OCI-LY7 (cell line): Measurements from ENCODE around the gene DDX28. TPM values are rescaled to one million over a fixed set of nuclear protein-coding genes. Genes with fewer than 3 reads are reported as not detected.

Experiments
- BruUV-seq: library from RNA; stranded (reverse); fragments of 400-500 nt; replicated peaks from 2 replicates; lab custom pipeline; 2021; lab: Mats Ljungman, UMichigan
- CTCF ChIA-PET: fragments of 300-600 bp; sonication (Branson Sonifier 250); formaldehyde crosslinking; loops from one replicate; lab custom pipeline; 2022; ENCODE audit warnings: antibody characterized with exemption; ENCODE audit not compliant: unreplicated experiment; lab: Charles Lee
- POLR2A ChIA-PET: fragments of 300-600 bp; sonication (Branson Sonifier 250); formaldehyde crosslinking; loops from one replicate; lab custom pipeline; 2022; ENCODE audit warnings: antibody characterized with exemption; lab: Charles Lee
- DNase-seq: peaks from one replicate; pipeline ENCODE4 v3.0.0-alpha.2; 2015; ENCODE audit warnings: low spot score
- H2AFZ ChIP-seq: fragments of 200-600 bp; sonication (generic), shearing (Covaris generic); 2 replicates; pipeline ENCODE4 v1.6.1; 2014; ENCODE audit warnings: mild to moderate bottlenecking, antibody characterized with exemption, low read length, moderate library complexity
- H3K27ac ChIP-seq: fragments of 200-600 bp; sonication (generic); 2 replicates; pipeline ENCODE4 v1.5.1; 2014; ENCODE audit warnings: mixed run types, low read depth, mild to moderate bottlenecking, moderate library complexity, low read length, inconsistent platforms; ENCODE audit not compliant: poor library complexity, severe bottlenecking
- H3K36me3 ChIP-seq: fragments of 200-600 bp; sonication (generic); 2 replicates; pipeline ENCODE4 v1.6.1; 2014; ENCODE audit warnings: mild to moderate bottlenecking, antibody characterized with exemption, low read length, moderate library complexity, mixed read lengths; ENCODE audit not compliant: insufficient read depth
- H3K4me1 ChIP-seq: fragments of 200-600 bp; sonication (generic); 2 replicates; pipeline ENCODE4 v1.5.1; 2014; ENCODE audit warnings: mild to moderate bottlenecking, low read length; ENCODE audit not compliant: insufficient read depth, poor library complexity, severe bottlenecking
- H3K4me2 ChIP-seq: fragments of 200-600 bp; sonication (generic); 2 replicates; pipeline ENCODE4 v1.6.1; 2014; ENCODE audit warnings: mild to moderate bottlenecking, low read length
- H3K4me3 ChIP-seq: fragments of 200-600 bp; sonication (generic); 2 replicates; pipeline ENCODE4 v1.5.1; 2014; ENCODE audit warnings: mild to moderate bottlenecking, low read depth, low read length; ENCODE audit not compliant: poor library complexity, severe bottlenecking
- H3K79me2 ChIP-seq: fragments of 200-600 bp; sonication (generic); 2 replicates; pipeline ENCODE4 v1.6.1; 2016; ENCODE audit warnings: low read depth, mild to moderate bottlenecking, low read length, moderate library complexity, mixed read lengths; ENCODE audit not compliant: insufficient read depth
- H3K9me2 ChIP-seq: fragments of 200-600 bp; sonication (generic); 2 replicates; pipeline ENCODE4 v1.6.1; 2016; ENCODE audit warnings: mild to moderate bottlenecking, low read length, mixed read lengths; ENCODE audit not compliant: insufficient read depth
- H3K9me3 ChIP-seq: fragments of 200-600 bp; sonication (generic); 2 replicates; pipeline ENCODE4 v1.6.1; 2014; ENCODE audit warnings: mild to moderate bottlenecking, mixed run types, low read length, mixed read lengths
- H4K20me1 ChIP-seq: fragments of 200-600 bp; sonication (generic); 2 replicates; pipeline ENCODE4 v1.6.1; 2014; ENCODE audit warnings: mild to moderate bottlenecking, antibody characterized with exemption, low read length, moderate library complexity, mixed read lengths; ENCODE audit not compliant: insufficient read depth
- CTCF ChIP-seq: fragments of 200-600 bp; sonication (generic); conservative IDR thresholded peaks from 2 replicates; pipeline ENCODE4 v1.5.1; 2014; ENCODE audit warnings: mild to moderate bottlenecking, antibody characterized with exemption, low read length, moderate library complexity, mixed read lengths
- EZH2phosphoT487 ChIP-seq: fragments of 200-600 bp; sonication (generic); IDR thresholded peaks from 2 replicates; pipeline ENCODE4 v1.6.1; 2018; ENCODE audit warnings: low read depth, borderline replicate concordance, mild to moderate bottlenecking, mixed run types, antibody characterized with exemption, low read length, moderate library complexity, mixed read lengths
- intact Hi-C: fragments of 100-400 bp; cut with micrococcal nuclease; formaldehyde crosslinking; loops from one replicate; pipeline ENCODE4 v1.10.0; 2022; ENCODE audit not compliant: unreplicated experiment
- total RNA-seq, 2 experiments: library from RNA; depleted of rRNA in 1 of 2; stranded (reverse); fragments of >200 nt in 1 of 2; shearing (Covaris generic) in 1 of 2; gene quantifications; 2 replicates each; pipeline ENCODE4 v1.2.3, GENCODE V29; 2014 to 2022

Gene DDX28
- total RNA-seq, 2 experiments from 2014 or later = 18.1 to 31.4 TPM

DNA sequence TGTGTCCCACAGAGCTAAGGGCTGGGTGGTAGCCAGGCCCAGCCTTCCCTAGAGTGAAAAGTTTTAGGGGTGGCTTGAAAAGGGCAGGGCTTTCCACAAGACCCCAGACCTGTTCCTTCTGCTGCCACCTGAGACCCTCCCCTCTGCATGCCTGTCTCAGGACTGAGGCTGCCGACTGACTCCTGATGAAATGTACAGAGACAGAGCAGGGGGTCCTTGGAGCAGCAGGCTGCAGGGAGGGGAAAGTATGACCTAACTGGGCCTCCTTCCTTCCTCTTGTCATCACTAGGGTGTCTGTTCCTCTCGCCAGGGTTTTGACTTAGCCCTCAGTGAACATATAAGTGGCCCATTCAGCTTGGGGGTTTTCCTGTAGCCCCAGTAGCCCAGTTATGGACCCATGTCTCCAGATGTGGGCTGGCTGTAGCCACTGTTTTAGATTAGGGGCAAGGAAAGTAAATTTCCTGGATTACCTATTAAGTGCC is 47.3 kb upstream of the DDX28 start:
- intact Hi-C loops = no loop called here
- Histone ChIP-seq H3K9me3 (no peaks in the 10 kb centered on the region), H3K27ac (peak overlapping the region; percentile 88), H2AFZ (peak overlapping the region; percentile 53; the same call in 1 of the 2 replicates), H3K36me3 (peaks cover 50% of the 10 kb centered on the region), H3K4me3 (peak overlapping the region; percentile 40), H4K20me1 (no peaks in the 10 kb centered on the region), H3K9me2 (no peaks in the 10 kb centered on the region), H3K4me1 (peaks cover 59% of the 10 kb centered on the region), H3K4me2 (peak overlapping the region; percentile 64), H3K79me2 (no peaks in the 10 kb centered on the region)
- DNase-seq = peak; percentile 45
- TF ChIP-seq CTCF (no peak), EZH2phosphoT487 (no peak)
- ChIA-PET POLR2A (interaction anchor here (0.5 to 2.7 kb wide), 5 partner anchors 15 to 157 kb away, joined by 3 to 21 read pairs (median 6); partner anchors contain the start of gene NFATC3), CTCF (interaction anchor here (4.0 kb wide), 1 partner anchor 15 kb away, joined by 34 read pairs; the partner anchor contains the start of gene NFATC3)
- no TSS peak for BruUV-seq

DNA sequence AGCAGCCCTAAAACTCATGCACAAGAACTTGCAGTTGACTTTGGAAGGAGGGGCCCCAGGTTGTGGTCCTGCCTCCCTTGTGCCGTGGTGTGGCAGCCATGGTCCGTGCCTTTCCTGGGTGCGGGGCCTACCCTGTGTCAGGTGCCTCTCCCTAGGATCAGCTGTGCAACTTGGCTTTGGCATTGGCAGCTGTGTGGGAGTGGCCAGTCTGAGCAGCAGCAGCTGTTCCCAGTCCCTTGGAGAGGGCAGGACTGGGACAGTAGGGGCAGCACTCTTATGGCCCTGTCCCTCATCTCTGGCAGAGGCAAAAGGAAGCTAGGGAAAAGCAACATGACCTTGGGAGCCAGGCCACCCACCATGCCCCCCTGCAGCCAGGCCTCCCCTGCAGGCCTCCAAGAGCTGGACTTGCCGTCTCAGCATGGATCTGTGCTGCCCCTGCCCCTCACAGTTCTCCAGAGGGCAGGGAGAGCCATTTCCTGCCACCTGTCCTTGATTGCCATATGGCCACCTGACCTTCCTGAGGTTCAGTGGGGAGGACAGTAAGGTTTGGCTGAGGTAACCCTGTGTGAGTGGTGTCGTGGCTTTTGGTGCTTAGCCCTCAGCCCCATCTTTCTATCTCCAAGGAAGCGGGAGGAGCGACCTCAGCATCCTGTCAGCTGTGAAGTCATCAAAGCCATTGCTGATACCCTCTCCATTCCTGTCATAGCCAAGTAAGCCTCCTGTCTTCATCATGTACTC is 46.6 kb upstream of the DDX28 start:
- no peaks in the 10 kb centered on the region for H3K79me2 ChIP-seq
- H3K27ac ChIP-seq = peak overlapping the region; percentile 88
- no peaks in the 10 kb centered on the region for H4K20me1 ChIP-seq
- TF ChIP-seq EZH2phosphoT487 (no peak), CTCF (no peak)
- DNase-seq = no peak
- H3K4me1 ChIP-seq = peaks cover 53% of the 10 kb centered on the region
- H2AFZ ChIP-seq = no peak overlapping the region
- no TSS peak for BruUV-seq
- no peaks in the 10 kb centered on the region for H3K9me3 ChIP-seq
- H3K9me2 ChIP-seq = no peaks in the 10 kb centered on the region
- H3K4me2 ChIP-seq = peak overlapping the region; percentile 64
- CTCF ChIA-PET = interaction anchor here (4.0 kb wide), 1 partner anchor 15 kb away, joined by 34 read pairs; the partner anchor contains the start of gene NFATC3
- H3K36me3 ChIP-seq = peaks cover 49% of the 10 kb centered on the region
- H3K4me3 ChIP-seq = no peak overlapping the region
- POLR2A ChIA-PET = interaction anchor here (0.5 to 1.5 kb wide), 4 partner anchors 21 to 158 kb away, joined by 3 to 7 read pairs (median 5); no protein-coding TSS in a partner anchor
- intact Hi-C loops = no loop called here
